Measurements from ENCODE around the gene MPST.

The MPST gene

DNA sequence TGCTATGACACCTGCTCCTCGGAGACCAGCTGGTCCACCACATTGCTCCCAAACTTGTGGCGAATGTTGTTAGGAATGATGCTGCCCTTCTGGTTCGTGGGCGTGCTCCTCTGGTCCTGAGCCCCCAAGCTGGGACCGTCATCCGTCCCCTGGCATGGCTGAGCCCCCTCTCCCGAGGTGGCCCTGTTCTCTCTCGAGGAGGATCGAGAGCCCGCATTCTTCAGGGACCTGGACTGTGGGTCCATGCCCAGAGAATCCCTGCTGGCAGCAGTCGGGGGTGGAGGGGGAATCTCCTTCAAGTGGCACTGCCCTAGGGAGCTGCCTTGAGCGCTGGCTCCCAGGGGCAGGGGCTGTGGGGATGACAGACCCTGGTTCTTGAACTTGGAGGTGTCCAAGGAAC, 17.7 kb upstream of the MPST start:
- DNase-seq, result no peak

DNA sequence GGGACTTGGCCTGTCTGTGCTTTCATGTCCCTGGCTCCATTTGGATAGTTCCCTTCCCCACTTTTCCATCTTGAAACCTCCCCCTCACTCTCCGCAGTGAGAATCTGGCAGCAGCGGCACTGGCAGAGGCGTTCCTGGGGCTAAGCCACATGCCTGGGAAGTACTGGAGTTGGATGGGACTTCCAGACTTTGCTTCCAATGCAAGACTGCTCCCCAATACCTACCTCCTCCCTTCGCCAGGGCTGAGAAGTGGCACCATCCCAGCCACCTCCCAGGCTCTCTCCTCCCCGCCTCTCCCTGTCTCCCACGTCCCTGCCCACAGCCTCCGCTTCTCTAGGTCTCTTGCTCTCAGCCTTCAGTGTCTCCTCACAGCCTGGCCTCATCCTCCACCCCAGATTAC, 16.9 kb upstream of the MPST start:
- DNase-seq, result no peak

DNA sequence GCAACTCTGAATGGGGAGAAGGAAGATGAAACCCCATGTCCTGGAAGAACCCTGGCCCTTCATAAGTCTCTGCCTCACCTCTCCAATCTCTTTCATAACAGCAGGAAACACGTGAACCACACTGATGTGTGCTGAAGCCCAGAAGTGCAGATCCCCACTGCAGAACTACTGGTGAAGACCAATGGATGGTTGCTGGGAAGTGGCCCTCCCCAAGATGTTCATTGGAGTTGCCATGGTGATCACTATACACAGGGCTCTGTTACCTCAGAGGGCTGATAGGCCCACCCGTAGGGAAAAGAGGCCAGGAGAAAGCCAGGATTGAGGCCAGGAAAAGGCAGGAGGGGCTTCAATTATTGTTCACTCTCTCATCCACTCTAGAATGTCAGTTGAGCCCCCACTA, 11.9 kb upstream of the MPST start:
- no peak for DNase-seq

DNA sequence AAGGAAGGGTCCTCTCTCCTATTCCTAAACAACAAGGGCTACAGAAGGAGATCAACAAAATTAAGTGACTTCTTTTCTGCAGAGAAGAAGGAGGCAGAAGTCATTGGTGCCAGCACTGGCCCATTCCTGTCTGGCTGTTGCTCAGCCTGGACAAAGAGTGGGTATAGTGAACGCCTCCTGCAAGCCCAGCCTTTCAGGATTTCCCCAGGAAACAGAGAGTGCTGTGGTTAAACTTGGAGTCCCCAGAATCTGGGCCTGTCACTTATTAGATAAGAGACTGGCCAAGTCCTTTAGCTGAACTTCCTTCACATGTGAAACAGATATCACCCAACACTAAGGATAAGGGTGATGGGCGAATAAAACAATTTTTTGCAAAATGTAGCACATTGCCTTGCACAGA, 11.2 kb upstream of the MPST start:
- DNase-seq, result no peak

DNA sequence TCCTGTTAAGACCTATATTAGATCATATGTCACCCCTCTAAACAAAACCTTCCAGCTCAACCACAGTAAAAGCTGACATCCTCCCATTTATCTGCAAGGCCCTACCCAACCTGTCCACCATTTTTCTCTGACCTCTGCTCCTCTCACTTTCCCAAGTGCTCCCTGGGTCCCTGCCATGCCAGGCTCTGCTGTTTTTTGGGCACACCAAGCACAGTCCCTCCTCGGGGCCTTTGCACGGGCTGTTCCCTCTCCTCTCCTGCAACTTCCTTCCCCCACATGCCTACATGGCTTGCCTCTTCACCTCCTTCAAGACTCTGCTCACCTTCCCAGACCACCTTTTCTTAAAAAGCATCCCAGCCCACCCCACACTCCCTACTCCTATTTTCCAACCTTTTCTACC, 10.1 kb upstream of the MPST start:
- DNase-seq, result no peak

DNA sequence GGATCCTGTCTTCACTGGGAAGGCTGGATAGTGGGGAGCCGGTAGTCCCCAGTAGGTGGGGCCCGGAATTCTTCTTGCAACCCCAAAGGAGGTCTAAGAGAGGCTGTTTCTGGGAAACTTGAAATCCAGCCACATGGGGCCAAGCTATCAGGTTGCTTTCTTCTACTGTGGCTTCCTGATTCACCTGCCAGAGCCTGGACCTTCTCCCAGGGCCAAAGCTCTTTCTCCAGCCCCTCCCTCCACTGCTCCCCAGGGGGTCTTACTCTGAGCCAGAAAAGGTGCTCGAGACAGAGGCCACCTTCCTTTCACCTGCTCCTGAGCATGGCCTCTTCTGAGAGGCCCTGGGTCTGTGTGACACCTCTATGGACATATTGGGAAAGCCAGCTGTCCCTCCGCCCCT, 9.4 kb upstream of the MPST start:
- DNase-seq, result no peak

DNA sequence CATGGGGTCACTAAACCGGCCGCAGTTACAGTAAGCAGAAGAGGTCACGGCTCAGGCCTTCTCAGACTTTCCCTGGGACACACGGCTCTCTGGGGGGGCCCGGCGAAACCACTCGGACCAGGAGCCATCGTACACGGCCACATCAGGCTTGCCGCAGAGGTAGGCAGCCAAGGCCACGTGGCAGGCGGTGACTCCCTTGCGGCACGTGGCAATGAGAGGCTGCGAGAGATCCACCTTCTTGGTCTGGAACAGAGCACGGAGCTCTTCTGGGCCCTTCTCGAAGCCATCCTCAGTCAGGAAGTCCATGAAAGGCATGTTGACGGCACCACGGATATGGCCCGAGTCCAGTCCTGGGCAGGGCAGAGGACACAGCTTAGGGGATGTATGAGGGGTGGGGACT, 8.6 kb upstream of the MPST start:
- DNase-seq, result no peak

DNA sequence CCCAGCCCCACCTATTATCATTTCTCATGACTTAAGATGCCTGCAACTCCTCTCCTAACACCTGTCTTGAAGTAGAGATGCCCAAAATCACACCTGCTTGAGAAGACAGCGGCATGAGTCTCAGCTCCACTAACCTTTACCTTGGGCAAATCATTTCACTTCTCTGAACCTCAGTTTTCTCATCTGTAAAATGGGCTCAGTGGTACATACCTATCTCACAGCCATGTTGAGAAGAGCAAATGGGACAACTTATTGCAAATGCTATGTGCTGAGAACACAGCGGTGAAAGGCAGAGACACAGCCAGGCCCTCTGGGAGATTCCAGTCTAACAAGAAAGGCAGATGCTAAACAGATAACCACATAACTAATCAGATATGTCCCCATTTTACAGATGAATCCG, 8.1 kb upstream of the MPST start:
- DNase-seq, result no peak

DNA sequence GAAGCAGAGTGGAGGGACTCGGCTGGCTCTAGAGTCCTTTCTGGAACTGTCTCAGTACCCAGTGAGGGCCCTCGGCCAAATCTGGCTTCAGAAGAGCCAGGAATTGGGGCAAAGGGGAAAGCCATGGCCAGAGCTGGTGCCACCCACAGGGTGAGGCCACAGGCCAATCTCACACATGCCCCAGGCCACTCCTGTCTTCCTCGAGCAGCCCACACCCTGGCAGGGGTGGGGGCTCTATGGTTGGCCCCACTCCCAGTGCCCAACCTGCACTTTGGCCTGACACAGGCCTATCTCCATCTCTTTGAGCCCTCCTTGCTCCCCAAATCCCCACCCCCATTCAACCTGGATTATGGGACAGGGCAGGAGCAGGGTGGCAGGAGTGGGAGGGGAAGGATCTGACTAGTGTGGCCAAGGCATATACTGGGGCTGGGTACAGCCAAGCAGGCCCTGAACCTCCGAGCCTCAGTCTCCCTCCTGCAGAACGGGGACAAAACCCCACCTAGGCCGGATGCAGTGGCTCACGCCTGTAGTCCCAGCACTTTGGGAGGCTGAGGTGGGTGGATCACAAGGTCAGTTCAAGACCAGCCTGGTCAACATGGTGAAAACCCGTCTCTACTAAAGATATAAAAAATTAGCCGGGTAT, 7.2 kb upstream of the MPST start:
- DNase-seq, result no peak

DNA sequence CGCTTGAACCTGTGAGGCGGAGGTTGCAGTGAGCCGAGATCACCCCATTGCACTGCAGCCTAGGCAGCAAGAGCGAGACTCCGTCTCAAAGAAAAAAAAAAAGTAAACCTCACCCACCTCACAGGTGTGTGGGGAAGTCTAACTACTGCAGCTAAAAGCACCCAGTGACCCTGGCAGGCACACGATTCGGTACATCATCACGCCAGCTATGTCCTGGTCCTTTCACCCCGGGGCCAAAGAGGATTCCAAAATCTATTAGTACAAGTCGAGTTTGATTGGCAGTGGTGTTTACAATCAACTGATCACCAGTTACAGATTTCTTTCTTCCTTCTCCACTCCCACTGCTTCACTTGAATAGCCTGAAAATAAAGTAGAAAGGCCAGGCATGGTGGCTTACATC, 6.6 kb upstream of the MPST start:
- no peak for DNase-seq

DNA sequence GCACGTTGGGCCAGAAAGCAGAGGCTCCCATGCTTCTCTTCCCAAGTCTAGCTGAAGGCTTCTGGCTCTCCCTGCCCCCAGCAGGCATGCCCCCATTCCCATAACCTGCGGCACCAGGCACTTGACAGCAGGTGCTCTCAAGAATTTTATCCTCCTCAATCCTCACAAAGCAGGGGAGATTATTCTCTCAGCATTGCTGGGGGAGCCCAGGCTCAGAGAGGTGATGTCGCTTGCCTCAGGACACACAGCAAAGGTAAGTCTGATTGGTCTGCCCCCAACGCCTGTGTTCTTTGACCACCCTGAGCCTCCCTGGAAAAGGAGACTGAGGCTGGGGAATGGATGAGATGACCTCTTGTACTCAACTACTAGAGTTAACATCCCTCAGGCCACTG, 5.1 kb upstream of the MPST start:
- DNase-seq, result no peak

DNA sequence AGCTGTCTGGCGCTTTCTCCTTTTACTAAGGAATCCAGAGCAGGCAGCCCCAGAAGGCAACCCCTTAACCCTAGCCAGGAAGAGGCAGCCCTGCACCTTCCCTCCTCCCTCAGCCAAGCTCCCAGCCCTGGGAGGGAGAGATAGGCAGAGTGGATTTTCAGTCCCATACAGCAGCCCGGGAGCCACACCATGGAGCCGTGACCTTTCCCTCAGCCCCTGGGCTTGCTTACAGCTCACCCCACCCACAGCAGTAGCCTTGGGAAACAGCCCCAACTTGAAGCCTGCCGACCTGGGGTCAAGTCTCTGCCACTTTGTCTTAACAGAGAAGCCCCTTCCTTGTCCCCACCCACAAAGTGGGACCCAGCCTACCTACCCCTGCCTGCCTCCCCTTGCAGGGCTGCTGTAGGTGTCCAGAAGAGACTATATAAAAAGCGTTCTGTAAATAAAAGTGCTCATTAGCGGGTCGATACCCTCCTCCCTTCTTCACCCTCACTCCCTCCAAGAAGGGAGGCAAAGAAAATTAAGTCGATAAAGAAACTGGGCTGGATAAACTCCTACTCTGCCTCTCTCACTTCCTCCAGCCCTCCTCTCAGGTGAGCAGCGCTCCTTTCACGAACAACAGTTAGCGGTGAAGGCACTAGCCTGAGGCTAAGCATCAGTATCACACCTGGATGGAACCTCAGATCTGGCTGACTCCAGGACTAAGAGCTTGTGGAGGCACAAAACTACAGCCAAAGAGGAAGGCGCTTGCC, 4.5 kb upstream of the MPST start:
- no peak for DNase-seq

DNA sequence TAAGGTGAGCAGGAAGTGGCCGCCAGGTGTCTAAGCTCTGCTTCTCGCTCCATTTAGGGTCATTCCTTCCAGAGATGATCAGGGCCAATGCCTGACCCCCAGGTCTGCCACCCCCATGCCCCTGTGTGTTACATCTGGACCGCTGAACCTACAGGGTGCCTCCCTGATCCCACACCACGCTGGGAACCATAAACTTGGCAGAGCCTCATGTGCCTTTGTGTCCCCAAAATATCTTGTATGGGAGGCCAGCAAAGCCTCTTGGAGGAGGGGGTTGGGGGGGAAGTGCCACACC, 4.0 kb upstream of the MPST start:
- no peak for DNase-seq

DNA sequence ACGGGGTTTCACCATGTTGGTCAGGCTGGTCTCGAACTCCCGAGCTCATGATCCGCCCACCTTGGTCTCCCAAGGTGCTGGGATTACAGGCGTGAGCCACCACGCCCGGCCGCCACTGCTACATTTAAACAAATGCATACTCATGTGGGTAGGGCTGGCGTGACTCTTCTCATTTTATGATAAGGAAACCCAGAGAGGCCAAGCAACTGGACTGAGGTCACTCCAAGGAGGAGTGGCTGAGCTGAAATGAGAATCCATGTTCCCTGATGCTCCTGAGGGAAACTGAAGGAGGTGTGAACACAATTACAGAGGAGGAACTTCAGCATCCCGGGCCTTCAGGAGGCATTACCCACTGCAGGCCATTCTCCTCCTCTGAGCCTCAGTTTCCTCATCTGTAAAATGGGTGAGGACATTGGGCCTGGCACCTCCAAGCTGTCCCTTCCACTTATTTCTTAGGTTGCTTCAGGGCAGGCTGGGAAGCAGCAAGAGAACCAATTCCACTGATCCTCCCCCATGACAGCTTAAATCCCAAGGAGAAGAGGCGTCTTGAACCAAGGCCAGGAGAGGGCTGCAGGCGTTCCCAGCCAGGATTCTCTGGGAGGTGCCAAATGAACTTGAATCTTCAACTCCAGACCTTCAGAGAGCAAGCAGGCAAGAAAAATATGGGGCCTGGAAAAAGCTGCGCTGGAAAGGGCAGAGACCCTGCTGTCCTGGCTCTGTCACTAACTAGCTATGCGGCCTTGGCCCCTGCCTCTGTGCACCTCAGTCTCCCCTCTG, 3.2 kb upstream of the MPST start:
- DNase-seq, result no peak

DNA sequence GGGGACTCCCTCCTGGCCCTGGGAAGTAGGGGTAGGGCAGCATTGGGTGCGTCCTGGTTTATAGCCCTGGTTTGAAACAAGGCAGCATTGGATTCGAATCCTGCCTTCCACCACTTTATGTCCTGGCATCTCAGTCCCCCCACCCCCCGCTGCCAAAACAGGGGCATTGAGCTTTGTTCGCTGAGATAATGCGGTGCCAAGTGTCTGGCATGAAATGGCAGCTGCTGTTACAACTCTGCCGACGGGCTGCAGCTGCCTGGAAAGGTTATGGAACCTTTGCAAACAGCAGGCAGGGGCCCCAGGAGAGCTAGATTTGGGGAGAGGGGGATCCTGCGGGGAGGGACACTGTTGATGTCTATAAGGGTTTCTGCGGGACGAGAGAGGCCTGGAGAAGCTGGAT, 2.2 kb upstream of the MPST start:
- DNase-seq, result no peak

DNA sequence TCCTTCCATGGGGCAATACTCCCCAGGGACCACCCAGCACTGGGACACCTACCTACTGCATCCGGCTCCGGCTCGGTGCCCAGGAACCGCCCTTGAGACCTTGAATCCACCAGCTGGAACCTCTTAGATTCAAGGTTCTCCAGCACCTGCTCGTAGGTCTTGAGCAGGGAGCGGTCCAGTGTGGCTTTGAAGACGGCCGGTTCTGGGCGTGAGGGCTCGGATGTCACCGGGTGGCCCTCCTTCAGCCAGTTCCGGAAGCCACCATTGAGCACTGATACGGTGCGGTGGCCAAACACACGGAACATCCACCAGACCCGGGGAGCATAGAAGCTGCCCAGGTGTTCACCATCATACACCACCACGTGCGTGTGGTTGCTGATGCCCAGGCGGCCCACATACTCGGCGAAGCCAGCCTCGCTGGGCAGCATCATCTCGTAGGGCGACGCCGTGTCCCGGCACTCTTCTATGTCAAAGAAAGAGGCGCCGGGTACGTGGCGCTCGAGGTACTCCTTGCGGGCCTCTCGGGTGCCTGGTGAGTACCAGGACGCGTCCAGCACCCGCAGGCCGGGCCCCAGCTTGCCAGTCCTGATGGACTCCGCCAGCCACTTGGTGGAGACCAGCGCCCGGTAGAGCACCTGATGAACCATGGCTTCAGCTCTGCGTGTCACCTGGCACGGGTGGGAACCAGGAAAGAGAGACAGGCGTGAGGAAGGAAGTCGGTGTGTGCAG, 1.3 kb upstream of the MPST start:
- no peak for DNase-seq

DNA sequence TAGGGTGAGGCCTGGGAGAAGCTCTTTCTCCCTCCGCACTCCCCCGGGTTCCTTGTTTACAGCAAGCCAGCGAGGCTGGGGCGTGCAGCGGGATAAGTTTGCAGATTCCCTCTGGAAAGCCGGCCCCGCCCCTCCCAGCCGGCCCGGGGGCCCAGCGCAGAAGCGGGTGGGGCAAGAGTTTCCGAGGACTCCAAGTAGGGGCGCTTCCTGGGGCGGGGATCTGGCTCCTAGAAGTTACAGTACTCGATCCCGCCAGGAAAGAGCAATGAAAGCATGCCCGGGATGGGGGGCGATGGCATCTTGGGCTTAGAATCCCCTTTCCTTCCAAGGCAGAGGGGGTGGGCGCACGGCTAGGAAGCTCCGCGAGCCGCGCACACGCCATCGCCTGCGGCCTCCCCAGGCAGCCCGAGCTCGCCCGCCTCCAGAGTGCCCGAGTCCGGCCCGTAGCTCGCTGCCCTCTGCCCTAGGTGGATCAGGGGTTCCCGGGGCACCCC, 680 bp upstream of the MPST start:
- DNase-seq, result no peak

DNA sequence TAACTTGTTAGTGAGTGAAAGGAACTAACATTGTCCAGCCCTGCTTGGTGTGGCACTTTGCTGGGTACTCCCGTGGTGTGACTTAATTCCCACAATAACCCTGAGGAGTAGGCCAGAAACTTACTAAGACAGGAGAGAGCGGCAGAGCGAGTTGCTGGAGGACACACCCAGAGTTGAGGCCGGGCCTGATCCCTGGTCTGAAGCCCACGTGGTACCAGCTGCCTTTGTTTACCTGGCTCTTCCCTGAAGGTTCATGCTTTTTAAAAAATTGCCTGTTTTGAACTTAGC, 594 bp downstream of the MPST start:
- DNase-seq, result no peak

DNA sequence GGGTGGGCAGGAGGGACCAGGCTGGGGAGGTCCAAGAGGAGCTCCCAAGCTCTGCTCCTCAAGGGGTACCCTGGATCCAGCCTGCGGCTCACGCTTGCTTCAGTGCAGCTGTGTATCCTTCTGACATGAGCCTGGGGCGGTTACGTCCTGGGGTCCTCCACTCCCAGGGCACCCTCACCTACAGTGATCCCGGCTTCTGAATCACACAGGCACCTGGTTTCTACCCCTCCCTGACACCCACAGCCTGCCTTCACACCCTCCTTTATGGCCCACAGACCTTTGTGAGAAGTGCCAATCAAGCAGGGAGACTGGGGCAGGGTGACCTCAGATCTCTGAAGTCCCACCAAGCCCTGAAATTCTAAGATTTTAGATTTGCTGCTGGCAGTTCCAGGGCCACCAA, 1.5 kb downstream of the MPST start:
- DNase-seq, result no peak

DNA sequence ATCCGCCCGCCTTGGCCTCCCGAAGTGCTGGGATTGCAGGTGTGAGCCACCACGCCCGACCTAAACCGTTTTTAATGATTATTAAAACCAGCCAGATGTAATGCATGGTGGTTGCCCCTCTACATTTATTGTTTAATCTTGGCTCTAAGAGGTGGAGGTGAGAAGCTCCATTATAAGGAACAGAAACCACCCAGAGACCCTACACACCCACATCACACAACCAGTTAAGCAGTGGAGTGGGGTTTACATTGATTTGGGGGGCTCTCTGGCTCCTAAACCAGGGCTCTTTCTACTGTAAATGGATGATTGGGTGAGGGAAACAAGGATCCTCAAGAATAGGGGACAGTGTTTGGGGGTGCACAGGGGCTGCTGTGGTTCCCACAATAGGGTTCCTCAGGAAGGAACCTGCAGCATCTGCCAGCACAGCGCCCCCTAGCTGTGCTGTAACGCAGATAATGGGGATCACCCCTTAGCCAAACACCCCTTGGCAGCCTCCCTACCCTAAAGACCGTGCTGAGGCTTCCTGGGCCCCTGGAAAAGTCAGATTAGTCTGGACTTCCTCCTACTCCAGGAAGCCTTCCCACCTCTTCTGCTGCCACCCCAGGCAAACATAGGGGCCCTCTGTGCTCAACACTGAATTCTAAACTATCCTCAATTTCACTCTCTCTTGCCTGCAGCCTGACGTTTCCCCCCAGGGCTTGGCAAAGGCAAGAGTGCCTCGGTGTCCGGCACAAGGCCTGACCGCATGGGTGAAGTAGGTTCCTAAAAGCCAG, 2.4 kb downstream of the MPST start:
- DNase-seq, result peak; percentile 44

DNA sequence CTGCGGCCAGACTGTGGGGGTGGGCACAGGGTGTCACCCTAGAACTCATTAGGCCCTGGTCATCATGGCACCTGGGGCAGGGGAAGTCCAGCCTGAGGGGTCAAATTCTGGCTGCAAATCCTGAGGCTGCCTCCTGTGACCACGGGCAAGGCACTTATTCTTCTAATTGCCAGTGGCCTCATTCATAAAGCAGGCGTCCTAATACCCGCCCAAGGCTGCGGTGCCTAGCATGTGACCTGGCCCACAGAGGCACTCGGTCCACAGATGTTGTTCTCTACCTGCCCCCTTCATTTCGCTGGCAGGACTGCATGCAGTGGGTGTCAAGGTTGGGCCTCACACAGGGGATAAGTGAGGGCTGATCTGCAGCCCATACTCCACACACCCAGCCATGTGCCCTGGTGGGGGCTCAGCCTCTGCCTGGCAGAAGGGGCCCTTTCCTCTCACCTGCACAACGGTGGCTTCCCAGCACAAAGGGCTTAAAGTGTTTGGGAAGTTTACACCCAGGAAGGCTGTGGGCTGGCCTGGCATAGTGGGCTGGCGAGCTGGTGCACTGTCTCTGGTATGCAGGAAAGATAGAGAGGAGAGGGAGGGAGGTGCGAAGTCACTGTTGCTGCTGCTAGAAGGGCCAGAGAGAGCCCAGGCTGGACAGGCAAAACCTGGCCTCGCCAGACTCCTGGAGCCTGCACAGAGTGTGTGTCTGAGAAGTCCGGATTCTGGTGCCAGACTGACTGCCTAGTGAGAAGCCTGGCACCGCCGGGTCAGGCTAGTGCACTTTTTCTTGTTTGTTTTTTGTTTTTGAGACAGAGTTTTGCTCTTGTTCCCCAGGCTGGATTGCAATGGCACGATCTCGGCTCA, 3.2 kb downstream of the MPST start:
- DNase-seq, result no peak

DNA sequence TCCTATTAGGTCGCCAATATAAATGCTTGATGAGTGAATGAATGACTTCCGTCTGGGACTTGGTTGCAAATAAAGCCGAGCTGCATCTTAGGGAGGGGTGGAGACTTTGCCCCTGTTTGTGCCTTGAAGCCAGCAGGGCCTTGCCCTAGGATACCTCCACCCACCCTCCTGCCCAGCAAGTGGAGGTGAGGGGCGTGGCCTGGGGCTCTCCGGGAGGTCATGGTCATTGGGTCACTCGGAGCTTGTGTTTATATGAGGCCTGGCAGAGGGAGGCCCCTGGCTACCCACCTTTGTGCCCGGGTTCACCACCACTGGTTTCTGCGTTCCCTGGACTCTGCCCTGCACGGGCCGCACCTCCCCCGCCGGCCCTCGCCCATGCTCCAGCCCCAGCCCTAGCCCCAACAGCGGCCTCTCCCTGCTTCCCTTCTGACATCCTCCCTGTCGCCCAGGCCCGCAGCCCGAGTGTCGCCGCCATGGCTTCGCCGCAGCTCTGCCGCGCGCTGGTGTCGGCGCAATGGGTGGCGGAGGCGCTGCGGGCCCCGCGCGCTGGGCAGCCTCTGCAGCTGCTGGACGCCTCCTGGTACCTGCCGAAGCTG, 4.3 kb downstream of the MPST start:
- DNase-seq, result no peak
